ENCODE measurements around the gene RBMS1. TPM values are rescaled to one million over a fixed set of nuclear protein-coding genes. Genes with fewer than 3 reads are reported as not detected.

The RBMS1 gene
- 64.3 and 82.8 TPM in 2 replicates for total RNA-seq

GRCh38 chr2:160493227-160494028, at the start of gene RBMS1:
Gene RBMS1 (minus strand): TSS chr2:160493807. CDS start chr2:160493363, 444 bp downstream.
- peak; percentile 58 for DNase-seq

- no peak for DNase-seq
These were observed 48.1 kb upstream of the RBMS1 start for GRCh38 chr2:160541745-160542144.

- DNase-seq: no peak
These were observed 45.1 kb upstream of the RBMS1 start for GRCh38 chr2:160538559-160539355.

- DNase-seq: no peak
These were observed 44.5 kb upstream of the RBMS1 start for GRCh38 chr2:160538115-160538514.

- no peak for DNase-seq
These were observed 41.4 kb upstream of the RBMS1 start for GRCh38 chr2:160534996-160535395.

GRCh38 chr2:160534249-160534648, 40.6 kb upstream of the RBMS1 start:
- DNase-seq: no peak

GRCh38 chr2:160533482-160533881, 39.9 kb upstream of the RBMS1 start:
- DNase-seq: no peak

- no peak for DNase-seq
These were observed 38.8 kb upstream of the RBMS1 start for GRCh38 chr2:160532388-160532787.

GRCh38 chr2:160522951-160523710, 29.5 kb upstream of the RBMS1 start:
- DNase-seq: no peak

- DNase-seq: no peak
These were observed 24.1 kb upstream of the RBMS1 start for GRCh38 chr2:160517731-160518130.

- no peak for DNase-seq
These were observed 23.1 kb upstream of the RBMS1 start for GRCh38 chr2:160516547-160517365.

- DNase-seq: no peak
These were observed 21.5 kb upstream of the RBMS1 start for GRCh38 chr2:160515120-160515519.

- no peak for DNase-seq
These were observed 19.5 kb upstream of the RBMS1 start for GRCh38 chr2:160513120-160513519.

GRCh38 chr2:160512491-160512890, 18.9 kb upstream of the RBMS1 start:
- DNase-seq: no peak

GRCh38 chr2:160510617-160511016, 17.0 kb upstream of the RBMS1 start:
- no peak for DNase-seq

- DNase-seq: no peak
These were observed 15.4 kb upstream of the RBMS1 start for GRCh38 chr2:160509016-160509415.

GRCh38 chr2:160507464-160507863, 13.9 kb upstream of the RBMS1 start:
- no peak for DNase-seq

- no peak for DNase-seq
These were observed 13.4 kb upstream of the RBMS1 start for GRCh38 chr2:160507046-160507407.

GRCh38 chr2:160506371-160507045, 12.9 kb upstream of the RBMS1 start:
- DNase-seq: no peak

GRCh38 chr2:160505256-160505655, 11.6 kb upstream of the RBMS1 start:
- DNase-seq: no peak

GRCh38 chr2:160502478-160502877, 8.9 kb upstream of the RBMS1 start:
- DNase-seq: no peak

GRCh38 chr2:160501370-160501769, 7.8 kb upstream of the RBMS1 start:
- DNase-seq: no peak
